Stimulated activated CD4-positive, alpha-beta T cell treated with anti-CD3 and anti-CD28 coated beads, Interleukin-1b, Interleukin-23, amount 100 ng/mL, for 1 hour (primary cell): ENCODE measurements around the gene MOGAT1.
A peak's percentile ranks its signal among the peaks of the same experiment; 100 is the strongest.
"Not testable (repeated sequence)": the region's sequence is repeated elsewhere in the genome, so short reads cannot be mapped to it uniquely, and the experiment has no call there.

ENCODE experiments used
- DNase-seq, 2 donors: peaks; one replicate each; pipeline ENCODE4 v3.0.0-alpha.2; 2020; ENCODE audit warnings: low read depth in 2 of 2

Gene MOGAT1

DNA sequence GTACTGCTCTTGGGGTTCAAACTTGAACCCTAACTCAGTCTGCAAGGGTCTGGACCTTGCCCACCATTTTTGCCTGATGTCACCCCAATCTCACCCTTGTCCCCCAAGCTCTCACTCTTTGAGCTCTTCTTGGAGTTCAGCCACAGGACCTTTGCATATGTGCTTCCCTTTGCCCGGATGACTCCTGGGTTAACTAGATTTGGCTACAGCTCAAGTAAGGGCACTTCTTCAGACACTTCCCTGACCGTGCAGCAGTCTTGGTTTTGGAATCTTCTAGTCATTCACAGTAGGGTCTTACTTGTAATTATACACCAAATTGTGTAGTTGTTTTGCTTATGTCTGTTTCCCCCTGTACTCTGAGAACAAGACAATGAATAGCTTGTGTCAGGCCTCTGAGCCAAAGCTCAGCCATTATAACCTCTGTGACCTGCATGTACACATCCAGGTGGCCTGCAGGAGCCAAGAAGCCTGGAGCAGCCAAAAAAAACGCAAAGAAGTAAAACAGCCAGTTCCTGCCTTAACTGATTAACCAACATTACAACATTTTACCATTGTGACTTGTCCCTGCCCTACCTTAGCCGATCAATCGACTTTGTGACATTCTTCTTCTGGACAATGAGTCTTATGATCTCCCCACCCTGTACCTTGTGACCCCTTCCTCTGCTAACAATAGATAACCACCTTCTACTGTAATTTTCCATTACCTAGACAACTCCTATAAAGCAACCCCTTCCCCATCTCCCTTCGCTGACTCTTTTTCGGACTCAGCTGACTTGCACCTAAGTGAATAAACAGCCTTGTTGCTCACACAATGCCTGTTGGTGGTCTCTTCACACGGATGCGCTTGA is 1.0 kb upstream of the MOGAT1 start:
- no peak for DNase-seq

DNA sequence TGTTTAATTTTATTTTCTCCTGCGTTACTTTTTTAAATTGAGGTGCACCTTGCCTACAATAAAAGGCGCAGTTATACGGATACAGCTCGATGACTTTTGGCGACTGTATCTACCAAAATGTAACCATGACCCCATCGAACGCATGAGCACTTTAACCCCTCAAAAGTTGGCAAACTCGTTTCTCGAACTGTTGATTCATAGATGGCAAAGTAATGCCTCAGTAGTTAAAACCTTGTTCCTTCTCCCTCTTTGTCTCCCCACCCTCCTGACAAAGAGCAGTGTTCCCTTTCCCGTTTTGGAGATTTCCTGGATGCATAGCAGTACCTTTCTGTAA is 577 bp downstream of the MOGAT1 start:
- DNase-seq = no peak

- DNase-seq = no peak
These were observed 1.8 kb downstream of the MOGAT1 start for GRCh38 chr2:222673273-222673672.

DNA sequence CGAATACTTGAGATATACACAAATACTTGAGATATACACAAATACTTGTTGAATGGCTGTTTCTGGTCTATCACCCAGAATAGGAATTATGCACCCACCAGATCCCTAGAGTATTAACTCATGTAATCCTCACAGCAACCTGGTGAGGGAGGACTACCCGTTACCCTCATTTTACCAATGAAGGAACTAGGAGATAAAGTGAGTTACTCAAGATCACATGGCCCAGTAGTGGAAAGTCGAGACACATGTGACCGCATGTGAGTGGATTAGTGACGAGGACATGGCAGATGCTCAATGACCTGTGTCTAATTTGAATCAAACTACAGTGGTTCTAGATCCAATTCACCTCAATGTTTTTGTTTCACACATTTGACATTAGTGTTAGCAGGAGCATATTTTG is 2.4 kb downstream of the MOGAT1 start:
- DNase-seq = no peak

GRCh38 chr2:222677981-222678380 is 6.5 kb downstream of the MOGAT1 start:
- DNase-seq = no peak

DNA sequence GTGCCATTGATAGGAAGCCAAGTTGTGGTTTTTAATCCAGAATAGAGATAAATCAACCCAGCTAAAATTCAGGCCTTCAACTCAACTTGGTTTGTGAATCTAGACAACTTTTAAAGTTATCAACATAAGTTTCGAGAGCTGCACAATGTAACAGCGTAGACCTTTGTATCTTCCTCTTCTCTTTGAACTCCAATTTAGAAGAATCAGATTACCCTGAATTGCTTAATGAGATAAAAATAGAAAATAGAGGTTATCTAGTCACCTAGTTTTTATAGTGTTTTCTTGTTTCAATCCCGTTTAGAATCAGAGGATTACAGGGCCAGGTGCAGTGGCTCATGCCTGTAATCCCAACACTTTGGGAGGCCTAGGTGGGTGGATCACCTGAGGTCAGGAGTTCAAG is 12.3 kb downstream of the MOGAT1 start:
- no peak for DNase-seq

- no peak for DNase-seq
These were observed 14.8 kb downstream of the MOGAT1 start for GRCh38 chr2:222686086-222686750.

DNA sequence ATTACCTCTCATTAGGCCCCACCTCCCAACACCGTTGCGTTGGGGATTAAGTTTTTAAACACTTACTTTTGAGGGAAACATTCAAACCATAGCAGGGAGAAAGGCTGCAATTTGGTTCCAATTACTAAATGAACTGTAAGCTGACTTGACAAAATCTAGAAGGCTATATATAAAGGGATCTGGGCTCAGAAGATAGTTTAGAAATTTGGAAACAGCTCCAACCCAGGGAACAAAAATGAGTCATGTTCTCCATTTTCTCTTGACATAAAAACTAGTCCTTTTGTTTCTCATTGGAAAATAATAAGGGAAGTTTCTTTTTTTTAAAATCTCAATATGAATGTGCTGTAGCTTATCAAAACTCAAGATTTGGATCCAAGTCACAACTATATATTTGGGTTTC is 17.5 kb downstream of the MOGAT1 start:
- DNase-seq = no peak

- no peak for DNase-seq
These were observed 17.9 kb downstream of the MOGAT1 start for GRCh38 chr2:222689322-222689721.

- peak; percentile 17 to 49 for DNase-seq
These were observed 19.2 kb downstream of the MOGAT1 start for GRCh38 chr2:222690564-222691200.

- DNase-seq = not testable (repeated sequence)
These were observed 22.0 kb downstream of the MOGAT1 start for GRCh38 chr2:222693413-222693812.

DNA sequence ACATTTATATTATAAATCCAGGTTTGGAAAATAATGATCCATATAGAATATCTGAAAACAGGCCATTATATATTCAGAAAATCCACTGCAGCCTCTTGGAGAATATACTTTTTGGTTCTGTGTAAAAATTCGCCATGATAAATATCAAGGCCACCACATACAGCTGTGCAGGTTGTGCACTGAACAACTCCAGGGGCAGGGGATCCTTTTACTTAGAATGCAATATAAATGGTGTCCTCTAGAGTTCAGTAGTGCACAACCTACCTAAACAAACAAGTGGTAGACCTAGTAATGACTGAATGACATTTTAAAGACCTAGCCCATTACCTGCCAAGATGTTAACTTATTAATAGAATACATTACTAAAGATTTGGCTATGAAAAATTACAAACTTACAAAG is 22.4 kb downstream of the MOGAT1 start:
- DNase-seq = no peak

GRCh38 chr2:222698276-222698675 is 26.8 kb downstream of the MOGAT1 start:
- DNase-seq = no peak

- DNase-seq = no peak
These were observed 29.8 kb downstream of the MOGAT1 start for GRCh38 chr2:222701233-222701632.

- no peak for DNase-seq
These were observed 30.3 kb downstream of the MOGAT1 start for GRCh38 chr2:222701721-222702131.

DNA sequence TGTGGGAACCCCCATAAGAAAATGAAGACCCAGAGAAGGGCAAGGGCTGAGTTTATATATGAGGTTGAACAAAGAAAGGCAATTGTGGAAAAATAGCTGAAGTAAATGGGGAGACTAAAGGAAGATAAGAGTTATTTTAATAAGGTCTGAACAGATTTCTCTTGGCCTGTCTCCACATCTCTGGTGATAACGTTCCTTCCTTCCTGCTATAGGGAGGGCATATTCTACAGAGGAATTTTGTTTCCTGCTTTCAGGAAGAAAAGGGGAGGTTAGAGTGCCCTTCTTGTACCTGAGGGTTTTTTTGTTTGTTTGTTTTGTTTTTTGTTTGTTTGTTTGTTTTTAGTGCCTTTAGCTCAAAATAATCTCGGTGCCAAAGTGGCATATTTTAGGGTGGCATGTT is 31.6 kb downstream of the MOGAT1 start:
- DNase-seq = no peak

DNA sequence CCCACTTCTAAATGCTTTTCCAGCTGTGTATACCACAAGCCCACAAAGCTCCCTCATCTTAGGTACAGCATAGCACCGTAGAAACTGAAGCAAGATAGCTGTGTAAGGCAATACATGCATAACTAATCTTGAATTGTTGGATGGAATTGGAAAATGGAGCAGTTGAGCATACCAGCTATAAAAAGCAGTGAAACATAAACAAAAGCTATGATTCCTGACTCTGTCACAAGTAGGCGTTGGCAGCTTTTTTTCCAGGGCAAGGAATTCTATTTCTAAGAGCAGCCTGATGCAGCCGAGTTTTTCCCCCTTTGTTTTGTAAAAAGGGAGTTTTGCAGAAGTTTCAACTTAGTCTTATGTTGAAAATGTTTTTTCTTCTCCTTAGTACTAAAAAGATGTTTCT is 32.4 kb downstream of the MOGAT1 start:
- no peak for DNase-seq

DNA sequence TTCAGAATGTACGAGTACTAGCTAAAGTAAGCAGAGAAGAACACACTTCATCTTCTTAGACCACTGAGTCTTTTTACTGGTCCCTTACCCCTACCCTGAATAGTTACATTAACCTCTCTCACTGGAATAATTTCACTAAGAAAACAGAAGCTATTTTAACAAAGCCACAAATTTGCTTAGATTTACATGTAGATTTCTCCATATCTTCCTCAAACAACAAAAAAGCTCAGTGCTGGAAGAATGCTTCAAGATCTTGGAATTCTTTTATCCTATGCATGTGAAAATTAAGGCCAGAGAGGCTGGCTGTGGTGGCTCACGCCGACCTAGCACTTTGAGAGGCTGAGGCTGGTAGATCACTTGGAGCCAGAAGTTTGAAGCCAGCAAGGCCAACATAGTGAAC is 35.2 kb downstream of the MOGAT1 start:
- DNase-seq = no peak

DNA sequence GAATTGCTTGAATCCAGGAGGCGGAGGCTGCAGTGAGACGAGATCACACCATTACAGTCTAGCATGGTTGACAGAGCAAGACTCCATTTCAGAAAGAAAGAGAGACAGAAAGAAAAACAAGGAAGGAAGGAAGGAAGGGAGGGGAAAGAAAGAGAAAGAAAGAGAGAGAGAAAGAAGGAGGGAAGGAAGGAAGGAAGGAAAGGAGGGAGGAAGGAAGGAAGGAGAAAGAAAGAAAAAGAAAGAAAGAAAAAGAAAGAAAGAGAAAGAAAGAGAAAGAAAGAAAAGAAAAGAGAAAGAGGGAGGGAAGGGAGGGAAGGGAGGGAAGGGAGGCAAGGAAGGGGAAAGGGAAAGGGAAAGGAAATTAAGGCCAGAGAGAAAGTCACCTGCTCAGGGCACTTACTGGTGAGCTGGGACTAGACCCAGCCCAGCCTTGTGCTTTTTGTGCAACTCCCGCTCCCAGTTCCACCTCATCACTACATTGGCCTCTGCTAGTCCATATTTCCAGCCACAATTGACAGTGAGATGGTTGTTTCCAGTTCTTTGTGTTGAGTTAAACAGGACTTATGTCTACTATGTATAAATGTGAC is 35.7 kb downstream of the MOGAT1 start:
- no peak for DNase-seq

DNA sequence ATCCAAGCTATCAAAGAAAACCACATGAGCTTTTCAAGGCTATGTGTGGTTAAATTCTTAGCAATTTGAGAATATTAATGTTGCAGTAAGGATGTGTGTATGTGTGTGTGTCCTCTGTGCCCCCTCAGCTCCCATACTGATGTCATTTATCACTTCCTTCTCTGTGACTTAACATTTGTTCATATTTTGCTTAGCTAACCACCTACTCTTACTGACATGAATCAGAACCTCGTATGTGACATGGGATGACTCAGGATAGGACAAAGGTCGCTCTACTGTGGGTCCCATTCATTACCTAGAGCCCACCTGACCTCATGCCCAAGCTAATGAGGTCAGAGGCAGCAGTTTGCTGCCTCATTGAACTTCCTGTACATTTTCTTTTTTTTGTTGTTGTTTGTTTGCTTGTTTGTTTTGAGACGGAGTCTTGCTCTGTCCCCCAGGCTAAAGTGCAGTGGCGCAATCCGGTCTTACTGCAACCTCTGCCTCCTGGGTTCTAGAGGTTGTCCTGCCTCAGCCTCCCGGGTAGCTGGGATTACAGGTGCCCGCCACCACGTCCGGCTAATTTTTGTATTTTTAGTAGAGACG is 36.3 kb downstream of the MOGAT1 start:
- no peak for DNase-seq

- peak; percentile 41 to 64 for DNase-seq
These were observed 36.8 kb downstream of the MOGAT1 start for GRCh38 chr2:222708274-222708710.
